MM.1S (cell line): ENCODE data around the gene RECQL5.
"Not testable (repeated sequence)": the region's sequence is repeated elsewhere in the genome, so short reads cannot be mapped to it uniquely, and the experiment has no call there.

Experiments
- EZH2 ChIP-seq: fragments of 300-600 bp; sonication (generic); optimal IDR thresholded peaks from 2 replicates; pipeline ENCODE3; 2017; ENCODE audit warnings: low read depth, mild to moderate bottlenecking, antibody characterized with exemption, low read length, mixed read lengths
- TF ChIP-seq, protein P1 (sequence below): fragments of 300-600 bp; sonication (generic); IDR thresholded peaks from 2 replicates; pipeline ENCODE4 v1.5.1; 2016; ENCODE audit warnings: antibody characterized with exemption, low read length, mixed read lengths

DNA sequence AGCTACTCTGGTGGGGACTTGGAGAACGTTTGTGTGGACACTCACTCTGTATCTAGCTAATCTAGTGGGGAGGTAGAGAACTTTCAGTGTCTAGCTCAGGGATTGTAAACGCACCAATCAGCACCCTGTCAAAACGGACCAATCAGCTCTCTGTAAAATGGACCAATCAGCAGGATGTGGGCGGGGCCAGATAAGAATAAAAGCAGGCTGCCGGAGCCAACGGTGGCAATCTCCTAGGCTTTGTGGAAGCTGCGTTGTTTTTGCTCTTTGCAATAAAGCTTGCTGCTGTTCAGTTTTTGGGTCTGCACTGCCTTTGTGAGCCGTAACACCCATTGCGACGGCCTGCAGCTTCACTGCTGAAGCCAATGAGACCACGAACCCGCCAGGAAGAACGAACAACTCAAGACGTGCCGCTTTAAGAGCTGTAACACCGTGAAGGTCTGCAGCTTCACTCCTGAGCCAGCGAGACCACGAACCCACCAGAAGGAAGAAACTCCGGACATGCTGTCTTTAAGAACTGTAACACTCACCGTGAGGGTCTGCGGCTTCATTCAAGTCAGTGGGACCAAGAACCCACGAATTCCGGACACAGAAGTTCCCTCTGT lies 85.7 kb downstream of the RECQL5 start:
- TF ChIP-seq, protein P1, sequence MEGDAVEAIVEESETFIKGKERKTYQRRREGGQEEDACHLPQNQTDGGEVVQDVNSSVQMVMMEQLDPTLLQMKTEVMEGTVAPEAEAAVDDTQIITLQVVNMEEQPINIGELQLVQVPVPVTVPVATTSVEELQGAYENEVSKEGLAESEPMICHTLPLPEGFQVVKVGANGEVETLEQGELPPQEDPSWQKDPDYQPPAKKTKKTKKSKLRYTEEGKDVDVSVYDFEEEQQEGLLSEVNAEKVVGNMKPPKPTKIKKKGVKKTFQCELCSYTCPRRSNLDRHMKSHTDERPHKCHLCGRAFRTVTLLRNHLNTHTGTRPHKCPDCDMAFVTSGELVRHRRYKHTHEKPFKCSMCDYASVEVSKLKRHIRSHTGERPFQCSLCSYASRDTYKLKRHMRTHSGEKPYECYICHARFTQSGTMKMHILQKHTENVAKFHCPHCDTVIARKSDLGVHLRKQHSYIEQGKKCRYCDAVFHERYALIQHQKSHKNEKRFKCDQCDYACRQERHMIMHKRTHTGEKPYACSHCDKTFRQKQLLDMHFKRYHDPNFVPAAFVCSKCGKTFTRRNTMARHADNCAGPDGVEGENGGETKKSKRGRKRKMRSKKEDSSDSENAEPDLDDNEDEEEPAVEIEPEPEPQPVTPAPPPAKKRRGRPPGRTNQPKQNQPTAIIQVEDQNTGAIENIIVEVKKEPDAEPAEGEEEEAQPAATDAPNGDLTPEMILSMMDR: not testable (repeated sequence)
- not testable (repeated sequence) for TF ChIP-seq EZH2
